GM12878 (cell line): ENCODE measurements around the gene VGLL4. TPM values are rescaled to one million over a fixed set of nuclear protein-coding genes. Genes with fewer than 3 reads are reported as not detected.

Experiments
- ATAC-seq: fragments of 200-7000 bp; cut with Tn5 transposase; 3 replicates; pipeline ENCODE4 v1.9.1; 2020; ENCODE audit warnings: mild to moderate bottlenecking, moderate library complexity
- BruUV-seq: library from RNA; stranded (reverse); fragments of 400-500 nt; replicated peaks from 2 replicates; lab custom pipeline; 2021; lab: Mats Ljungman, UMichigan
- CTCF ChIA-PET: fragments of 300-600 bp; sonication (Branson Sonifier 250); formaldehyde crosslinking; extraction: SDS; loops from one replicate; lab custom pipeline; 2021; ENCODE audit warnings: inconsistent platforms; lab: Yijun Ruan, JAX
- POLR2A ChIA-PET: fragments of 350-600 bp; formaldehyde crosslinking; extraction: SDS; loops from one replicate; lab custom pipeline; 2021; ENCODE audit warnings: inconsistent platforms; lab: Charles Lee
- RAD21 ChIA-PET: fragments of 300-600 bp; sonication (Branson Sonifier 250); formaldehyde crosslinking; loops from one replicate; lab custom pipeline; 2023; ENCODE audit warnings: antibody characterized with exemption; ENCODE audit not compliant: unreplicated experiment; lab: Charles Lee
- SMC1A ChIA-PET: fragments of 300-600 bp; sonication (Branson Sonifier 250); formaldehyde crosslinking; loops from one replicate; lab custom pipeline; 2023; ENCODE audit not compliant: unreplicated experiment, uncharacterized antibody; lab: Charles Lee
- DNase-seq: peaks from one replicate; pipeline ENCODE4 v3.0.0-alpha.2; 2011; ENCODE audit warnings: low read depth, low spot score
- FAIRE-seq: peaks from 3 replicates; lab custom pipeline; 2011; peaks lifted over from hg19 to GRCh38; lab: Jason Lieb, UNC
- H2AFZ ChIP-seq: 2 replicates; pipeline ENCODE4 v1.6.0; 2011; ENCODE audit warnings: low read depth, low read length, control low read depth; ENCODE audit not compliant: control insufficient read depth
- H3K27ac ChIP-seq: 2 replicates; pipeline ENCODE4 v1.5.1; 2011; ENCODE audit warnings: control low read depth; ENCODE audit not compliant: control insufficient read depth, insufficient read depth
- H3K27me3 ChIP-seq, 2 experiments: replicated peaks in 1 of 2; 2 replicates each; pipeline versions ENCODE4 v1.6.0 to v1.6.1; 2011; ENCODE audit warnings: low read length in 1 of 2; ENCODE audit not compliant: control insufficient read depth in 2 of 2, insufficient read depth in 2 of 2
- H3K36me3 ChIP-seq, 2 experiments: 2 replicates each; pipeline ENCODE4 v1.5.1; 2011; ENCODE audit warnings: low read length in 1 of 2; ENCODE audit not compliant: control insufficient read depth in 2 of 2, insufficient read depth in 2 of 2
- H3K4me1 ChIP-seq: 2 replicates; pipeline ENCODE4 v1.6.1; 2011; ENCODE audit warnings: mild to moderate bottlenecking, low read length, moderate library complexity, mixed read lengths; ENCODE audit not compliant: control insufficient read depth, insufficient read depth
- H3K4me2 ChIP-seq: 2 replicates; pipeline ENCODE4 v1.6.0; 2011; ENCODE audit warnings: control low read depth; ENCODE audit not compliant: control insufficient read depth, insufficient read depth
- H3K4me3 ChIP-seq: fragments of 200-600 bp; sonication (generic); 2 replicates; pipeline ENCODE4 v1.5.1; 2016
- H3K79me2 ChIP-seq: 2 replicates; pipeline ENCODE4 v1.6.0; 2011; ENCODE audit warnings: low read length; ENCODE audit not compliant: control insufficient read depth, insufficient read depth
- H3K9ac ChIP-seq: 2 replicates; pipeline ENCODE4 v1.8.0; 2011; ENCODE audit warnings: low read length, control low read depth, mixed read lengths; ENCODE audit not compliant: control insufficient read depth, insufficient read depth
- H3K9me3 ChIP-seq: replicated peaks from 3 replicates; pipeline ENCODE4 v1.5.1; 2011; ENCODE audit warnings: mild to moderate bottlenecking, low read length; ENCODE audit not compliant: control insufficient read depth, insufficient read depth
- H4K20me1 ChIP-seq: 2 replicates; pipeline ENCODE4 v1.6.0; 2011; ENCODE audit not compliant: control insufficient read depth, insufficient read depth
- CREM ChIP-seq: IDR thresholded peaks from 2 replicates; pipeline ENCODE4 v1.6.1; 2014; ENCODE audit warnings: antibody characterized with exemption, low read depth
- E2F4 ChIP-seq: IDR thresholded peaks from 2 replicates; pipeline ENCODE4 v1.6.1; 2012; ENCODE audit warnings: low read depth, low read length, improper control_type of control experiment
- E2F8 ChIP-seq: fragments of 450-650 bp; IDR thresholded peaks from 2 replicates; pipeline ENCODE4 v1.6.1; 2018; ENCODE audit warnings: mild to moderate bottlenecking, low read depth, moderate library complexity; ENCODE audit not compliant: partially characterized antibody
- FOXK2 ChIP-seq: fragments of 450-650 bp; IDR thresholded peaks from 2 replicates; pipeline ENCODE4 v1.6.1; 2017; ENCODE audit warnings: mild to moderate bottlenecking, moderate library complexity
- KLF5 ChIP-seq: fragments of 450-650 bp; IDR thresholded peaks from 2 replicates; pipeline ENCODE4 v1.6.1; 2014; ENCODE audit warnings: mild to moderate bottlenecking; ENCODE audit not compliant: partially characterized antibody
- MTA3 ChIP-seq: IDR thresholded peaks from 2 replicates; pipeline ENCODE4 v1.6.1; 2012; ENCODE audit warnings: low read length, inconsistent platforms, borderline replicate concordance
- MXI1 ChIP-seq: fragments of 150-350 bp; IDR thresholded peaks from 2 replicates; pipeline ENCODE4 v1.6.1; 2011; ENCODE audit warnings: low read depth, mild to moderate bottlenecking, inconsistent platforms, low read length, improper control_type of control experiment
- MYB ChIP-seq: fragments of 150-350 bp; IDR thresholded peaks from 2 replicates; pipeline ENCODE4 v1.6.1; 2014; ENCODE audit warnings: mild to moderate bottlenecking, low read depth, low read length, borderline replicate concordance
- NR2C2 ChIP-seq: IDR thresholded peaks from 2 replicates; pipeline ENCODE4 v1.6.1; 2011; ENCODE audit warnings: borderline replicate concordance, low read depth; ENCODE audit not compliant: control insufficient read depth, insufficient read length
- WGBS: methylation state at CpG from one replicate; pipeline ENCODE4 v1.1.6; 2016; ENCODE audit warnings: low lambda C conversion rate; ENCODE audit not compliant: insufficient replicate concordance, insufficient coverage; ENCODE audit errors: missing lambda C conversion rate; 5-methylcytosine and 5-hydroxymethylcytosine counted together
- in situ Hi-C: fragments of 300-500 bp; cut with MboI; formaldehyde crosslinking; loops from 9 replicates; pipeline ENCODE4 v1.14.3; 2018; ENCODE audit warnings: mixed read lengths
- intact Hi-C: fragments of 100-400 bp; cut with micrococcal nuclease; formaldehyde crosslinking; loops from one replicate; pipeline ENCODE4 v1.14.2; 2022; ENCODE audit not compliant: unreplicated experiment
- polyA plus RNA-seq, 11 experiments: library from polyadenylated mRNA; depleted of rRNA in 4 of 11; unstranded in 6 of 11; stranded (reverse) in 5 of 11; fragments of >200 nt; fragmentation: Nextera tagmentation in 4 of 11; fragmentation: Illumina TruSeq in 1 of 11; extraction: Ambion mirVana in 4 of 11; extraction: Trizol in 1 of 11; gene quantifications; 1 replicate in 1 of 11; 2 replicates in 10 of 11; pipeline versions ENCODE4 v1.2.1 to v1.2.3, GENCODE V29; 2011 to 2016; ENCODE audit warnings: inconsistent platforms in 2 of 11, missing spikeins in 2 of 11, low read depth in 1 of 11
- total RNA-seq, 4 experiments: library from RNA; depleted of rRNA in 3 of 4; stranded (reverse); fragments of >200 nt in 3 of 4; fragmentation: Illumina TruSeq in 1 of 4; extraction: Trizol in 1 of 4; gene quantifications; 2 replicates each; pipeline versions ENCODE4 v1.2.1 to v1.2.3, GENCODE V29; 2013 to 2021

Gene VGLL4
- total and polyA plus RNA-seq, 10 of the 15 experiments (the other 5 are each of a cell fraction or from before 2014, with no cell fraction given) = 0.44 to 38.1 (median 16.1) TPM

- ChIA-PET SMC1A (no interaction called here), POLR2A (interaction anchor here (0.5 kb wide), 1 partner anchor 75 kb away, joined by 6 read pairs; no protein-coding TSS in a partner anchor)
- no peak overlapping the region for H3K27ac ChIP-seq
- H3K4me3 ChIP-seq = no peak overlapping the region
- peaks cover 7 to 27% of the 10 kb centered on the region in 2 experiments for H3K36me3 ChIP-seq
- no peaks in the 10 kb centered on the region for H4K20me1 ChIP-seq
- no peaks in the 10 kb centered on the region for H3K9me3 ChIP-seq
- no TSS peak for BruUV-seq
- no peaks in the 10 kb centered on the region for H3K4me1 ChIP-seq
- intact Hi-C loops = no loop called here
- TF ChIP-seq E2F8 = no peak
- TF ChIP-seq CREM = no peak
- TF ChIP-seq MYB = no peak
- no peak for TF ChIP-seq NR2C2
- TF ChIP-seq, all 136 proteins: peak for 0
- ChIA-PET RAD21 (no interaction called here), CTCF (interaction anchor here (1.5 kb wide), 1 partner anchor 89 kb away, joined by 7 read pairs; the partner anchor contains the start of gene VGLL4)
- no peak overlapping the region for H3K9ac ChIP-seq
- H2AFZ ChIP-seq = no peak overlapping the region
- no peaks in the 10 kb centered on the region for H3K27me3 ChIP-seq
- in situ Hi-C loops = no loop called here
- H3K79me2 ChIP-seq = no peaks in the 10 kb centered on the region
- WGBS = 94% methylated on average over 10 of the region's 12 CpGs
- FAIRE-seq = no peak
- no peak for DNase-seq
- ATAC-seq = no peak
- no peak overlapping the region for H3K4me2 ChIP-seq
Observed at GRCh38 chr3:11554666-11555065, 89.0 kb downstream of the VGLL4 start.

GRCh38 chr3:11554236-11554610 lies 89.5 kb downstream of the VGLL4 start:
- Histone ChIP-seq H3K4me3 (no peak overlapping the region), H3K9ac (no peak overlapping the region), H3K27me3 (no peaks in the 10 kb centered on the region), H3K27ac (no peak overlapping the region), H3K9me3 (no peaks in the 10 kb centered on the region), H3K36me3 (peaks cover 7 to 23% of the 10 kb centered on the region in 2 experiments), H3K4me2 (no peak overlapping the region), H3K4me1 (no peaks in the 10 kb centered on the region), H3K79me2 (no peaks in the 10 kb centered on the region), H2AFZ (no peak overlapping the region), H4K20me1 (no peaks in the 10 kb centered on the region)
- DNase-seq = no peak
- intact Hi-C loops (no loop called here), in situ Hi-C loops (no loop called here)
- no TSS peak for BruUV-seq
- ChIA-PET SMC1A (no interaction called here), CTCF (no interaction called here), RAD21 (no interaction called here), POLR2A (no interaction called here)
- 97% methylated on average over 3 of the region's 3 CpGs for WGBS
- no peak for ATAC-seq
- FAIRE-seq = no peak
- no peak for TF ChIP-seq E2F4
- TF ChIP-seq MXI1 = no peak
- no peak for TF ChIP-seq MTA3
- no peak for TF ChIP-seq KLF5
- TF ChIP-seq FOXK2 = no peak
